B cell (primary cell): Measurements from ENCODE around the gene KCNS3. TPM values are rescaled to one million over a fixed set of nuclear protein-coding genes. Genes with fewer than 3 reads are reported as not detected.

Experiments
- ATAC-seq: fragments of 200-7000 bp; cut with Tn5 transposase; one replicate; pipeline ENCODE4 v1.10.0; 2021; ENCODE audit warnings: low read depth, mild to moderate bottlenecking, moderate number of reproducible peaks, moderate library complexity
- CTCF ChIA-PET: fragments of 350-600 bp; sonication (Branson Sonifier 250); formaldehyde crosslinking; loops from one replicate; lab custom pipeline; 2021; ENCODE audit warnings: antibody characterized with exemption, inconsistent platforms; lab: Charles Lee
- POLR2A ChIA-PET: fragments of 350-600 bp; sonication (Branson Sonifier 250); formaldehyde crosslinking; loops from one replicate; lab custom pipeline; 2021; ENCODE audit warnings: antibody characterized with exemption; lab: Charles Lee
- DNase-seq: peaks from one replicate; pipeline ENCODE4 v3.0.0; 2013
- H2AFZ ChIP-seq: 2 replicates; pipeline ENCODE4 v1.6.1; 2012; ENCODE audit warnings: mild to moderate bottlenecking, low read depth, low read length; ENCODE audit not compliant: insufficient read depth, poor library complexity, severe bottlenecking
- H3K27ac ChIP-seq, 2 donors: 1 replicate in 1 of 2; 2 replicates in 1 of 2; pipeline ENCODE4 v1.5.1; 2012 to 2013; ENCODE audit warnings: low read length in 2 of 2, mild to moderate bottlenecking in 2 of 2, moderate library complexity in 1 of 2
- H3K27me3 ChIP-seq, 4 experiments: fragments of 200-600 bp in 1 of 4; sonication (generic) in 1 of 4; replicated peaks in 1 of 4; 1 replicate in 2 of 4; 2 replicates in 2 of 4; pipeline versions ENCODE4 v1.6.1 to v1.7.0; 2013 to 2016; ENCODE audit warnings: low read length in 3 of 4, mild to moderate bottlenecking in 2 of 4, mixed read lengths in 1 of 4, moderate library complexity in 1 of 4; ENCODE audit not compliant: insufficient read depth in 4 of 4, control insufficient read depth in 3 of 4; ENCODE audit errors: control extremely low read depth in 1 of 4
- H3K36me3 ChIP-seq, 2 experiments: replicated peaks in 1 of 2; 1 replicate in 1 of 2; 2 replicates in 1 of 2; pipeline versions ENCODE4 v1.6.1 to v1.7.1; 2013; ENCODE audit warnings: low read length in 1 of 2; ENCODE audit not compliant: insufficient read depth in 2 of 2, control insufficient read depth in 1 of 2; ENCODE audit errors: control extremely low read depth in 1 of 2, extremely low read depth in 1 of 2
- H3K4me1 ChIP-seq, 2 donors: fragments of 200-600 bp in 1 of 2; sonication (generic) in 1 of 2; 1 replicate in 1 of 2; 2 replicates in 1 of 2; pipeline versions ENCODE4 v1.5.1 to v1.6.1; 2013 to 2017; ENCODE audit warnings: low read length in 2 of 2; ENCODE audit not compliant: control insufficient read depth in 2 of 2, insufficient read depth in 2 of 2
- H3K4me2 ChIP-seq: replicated peaks from 2 replicates; pipeline ENCODE3; 2012; ENCODE audit warnings: mild to moderate bottlenecking, low read depth, low read length; ENCODE audit not compliant: poor library complexity, severe bottlenecking
- H3K4me3 ChIP-seq, 5 experiments: fragments of 200-600 bp in 1 of 5; sonication (generic) in 1 of 5; 1 replicate in 3 of 5; 2 replicates in 2 of 5; pipeline versions ENCODE4 v1.5.1 to v1.7.0; 2011 to 2016; ENCODE audit warnings: low read length in 4 of 5, mild to moderate bottlenecking in 4 of 5, low read depth in 2 of 5, control low read depth in 1 of 5, moderate library complexity in 1 of 5; ENCODE audit not compliant: insufficient read depth in 1 of 5; ENCODE audit errors: control extremely low read depth in 1 of 5, extremely low read depth in 1 of 5
- H3K79me2 ChIP-seq: fragments of 200-600 bp; sonication (generic); one replicate; pipeline ENCODE4 v1.6.0; 2016; ENCODE audit warnings: low read length; ENCODE audit not compliant: control insufficient read depth, insufficient read depth
- H3K9ac ChIP-seq: fragments of 200-600 bp; sonication (generic); 2 replicates; pipeline ENCODE4 v1.6.1; 2017; ENCODE audit warnings: mild to moderate bottlenecking, low read length, moderate library complexity
- H3K9me3 ChIP-seq, 3 donors: one replicate each; pipeline versions ENCODE4 v1.6.1 to v1.7.1; 2013; ENCODE audit warnings: low read length in 2 of 3; ENCODE audit not compliant: control insufficient read depth in 2 of 3, insufficient read depth in 1 of 3; ENCODE audit errors: control extremely low read depth in 1 of 3
- H4K20me1 ChIP-seq: 2 replicates; pipeline ENCODE4 v1.6.0; 2012; ENCODE audit warnings: mild to moderate bottlenecking, low read length; ENCODE audit not compliant: insufficient read depth, control insufficient read depth, poor library complexity, severe bottlenecking
- H3K27ac Mint-ChIP-seq: one replicate; pipeline ENCODE4 v1.8.0; 2021; ENCODE audit warnings: mixed read lengths
- H3K27me3 Mint-ChIP-seq: one replicate; pipeline ENCODE4 v1.8.0; 2021; ENCODE audit warnings: mixed read lengths
- H3K4me1 Mint-ChIP-seq: one replicate; pipeline ENCODE4 v1.8.0; 2021; ENCODE audit warnings: mixed read lengths
- H3K4me3 Mint-ChIP-seq: one replicate; pipeline ENCODE4 v1.8.0; 2021; ENCODE audit warnings: mixed read lengths
- H3K9me3 Mint-ChIP-seq: one replicate; pipeline ENCODE4 v1.8.0; 2022; ENCODE audit warnings: mixed read lengths; ENCODE audit not compliant: insufficient read depth
- CTCF ChIP-seq: fragments of 200-600 bp; IDR thresholded peaks from one replicate; pipeline ENCODE4 v1.8.0; 2022; ENCODE audit warnings: antibody characterized with exemption, mild to moderate bottlenecking
- EZH2 ChIP-seq: IDR thresholded peaks from 2 replicates; pipeline ENCODE4 v1.6.1; 2012; ENCODE audit warnings: borderline replicate concordance, low read depth, mild to moderate bottlenecking, moderate library complexity, low read length; ENCODE audit not compliant: insufficient read depth, poor library complexity, severe bottlenecking
- WGBS: methylation state at CpG from one replicate; pipeline ENCODE4 v1.1.5; 2013; ENCODE audit warnings: missing lambda C conversion rate; ENCODE audit not compliant: insufficient coverage; 5-methylcytosine and 5-hydroxymethylcytosine counted together
- intact Hi-C: fragments of 100-400 bp; cut with micrococcal nuclease; formaldehyde crosslinking; loops from one replicate; pipeline ENCODE4 v1.10.0; 2022
- polyA plus RNA-seq: library from polyadenylated mRNA; depleted of rRNA; stranded (reverse); fragments of >200 nt; gene quantifications from 2 replicates; pipeline ENCODE4 v1.2.3, GENCODE V29; 2012
- total RNA-seq, 2 donors: library from RNA; stranded (reverse); fragments of 120-200 nt in 1 of 2; gene quantifications; 1 replicate in 1 of 2; 2 replicates in 1 of 2; pipeline versions ENCODE4 v1.2.3 to v1.2.4, GENCODE V29; 2013 to 2022

The KCNS3 gene
- total and polyA plus RNA-seq, 2 donors (not counting 1 experiment from before 2014, with no cell fraction given) = 0.10 to 0.76 TPM

GRCh38 chr2:17871639-17872038 is 6.8 kb upstream of the KCNS3 start:
- H3K4me3 ChIP-seq = no peak overlapping the region
- Mint-ChIP-seq H3K27me3 (peaks cover 56% of the 10 kb centered on the region), H3K27ac (no peak overlapping the region), H3K4me3 (no peak overlapping the region), H3K9me3 (no peaks in the 10 kb centered on the region), H3K4me1 (no peaks in the 10 kb centered on the region)
- no peak for ATAC-seq
- H2AFZ ChIP-seq = no peak overlapping the region
- no peaks in the 10 kb centered on the region for H3K79me2 ChIP-seq
- no peak overlapping the region for H3K9ac ChIP-seq
- H3K4me1 ChIP-seq = no peaks in the 10 kb centered on the region
- POLR2A ChIA-PET = no interaction called here
- H3K9me3 ChIP-seq = peaks cover 0 to 1% (median 0%) of the 10 kb centered on the region in 3 donors
- no peak overlapping the region for H3K27ac ChIP-seq
- DNase-seq = no peak
- H3K27me3 ChIP-seq = peaks cover 0 to 44% (median 28%) of the 10 kb centered on the region in 4 experiments
- H3K36me3 ChIP-seq = no peaks in the 10 kb centered on the region
- no peaks in the 10 kb centered on the region for H4K20me1 ChIP-seq
- TF ChIP-seq CTCF (no peak), EZH2 (no peak)
- no peak overlapping the region for H3K4me2 ChIP-seq
- intact Hi-C loops = no loop called here
- WGBS = 60% methylated on average over 2 of the region's 5 CpGs
- CTCF ChIA-PET = no interaction called here

GRCh38 chr2:17873021-17873420 is 5.4 kb upstream of the KCNS3 start:
- WGBS = 83% methylated on average over 1 of the region's 2 CpGs
- H3K9me3 ChIP-seq = peaks cover 0 to 1% (median 0%) of the 10 kb centered on the region in 3 donors
- Mint-ChIP-seq H3K4me1 (peaks cover 11% of the 10 kb centered on the region), H3K27ac (no peak overlapping the region), H3K4me3 (no peak overlapping the region), H3K27me3 (peaks cover 67% of the 10 kb centered on the region), H3K9me3 (no peaks in the 10 kb centered on the region)
- DNase-seq (no peak), ATAC-seq (no peak)
- CTCF ChIA-PET = no interaction called here
- no peaks in the 10 kb centered on the region for H3K36me3 ChIP-seq
- peaks cover 2 to 57% (median 33%) of the 10 kb centered on the region in 4 experiments for H3K27me3 ChIP-seq
- no peak overlapping the region for H2AFZ ChIP-seq
- POLR2A ChIA-PET = no interaction called here
- H4K20me1 ChIP-seq = no peaks in the 10 kb centered on the region
- H3K79me2 ChIP-seq = no peaks in the 10 kb centered on the region
- intact Hi-C loops = no loop called here
- no peak overlapping the region for H3K9ac ChIP-seq
- peaks cover 6 to 12% of the 10 kb centered on the region in 2 donors for H3K4me1 ChIP-seq
- TF ChIP-seq CTCF (no peak), EZH2 (no peak)
- H3K4me3 ChIP-seq = no peak overlapping the region
- H3K4me2 ChIP-seq = no peak overlapping the region
- no peak overlapping the region for H3K27ac ChIP-seq
